Colon (tissue), 2 donors: ENCODE measurements around the gene ZDHHC19.
"Not testable (repeated sequence)": the region's sequence is repeated elsewhere in the genome, so short reads cannot be mapped to it uniquely, and the experiment has no call there.

Experiments
- FAIRE-seq: peaks from 2 replicates; lab custom pipeline; 2012; peaks lifted over from hg19 to GRCh38; lab: Jason Lieb, UNC
- donor health status: control.
- donor health status: control.

The ZDHHC19 gene

GRCh38 chr3:196202516-196202970 is 8.7 kb downstream of the ZDHHC19 start:
- no peak for FAIRE-seq

DNA sequence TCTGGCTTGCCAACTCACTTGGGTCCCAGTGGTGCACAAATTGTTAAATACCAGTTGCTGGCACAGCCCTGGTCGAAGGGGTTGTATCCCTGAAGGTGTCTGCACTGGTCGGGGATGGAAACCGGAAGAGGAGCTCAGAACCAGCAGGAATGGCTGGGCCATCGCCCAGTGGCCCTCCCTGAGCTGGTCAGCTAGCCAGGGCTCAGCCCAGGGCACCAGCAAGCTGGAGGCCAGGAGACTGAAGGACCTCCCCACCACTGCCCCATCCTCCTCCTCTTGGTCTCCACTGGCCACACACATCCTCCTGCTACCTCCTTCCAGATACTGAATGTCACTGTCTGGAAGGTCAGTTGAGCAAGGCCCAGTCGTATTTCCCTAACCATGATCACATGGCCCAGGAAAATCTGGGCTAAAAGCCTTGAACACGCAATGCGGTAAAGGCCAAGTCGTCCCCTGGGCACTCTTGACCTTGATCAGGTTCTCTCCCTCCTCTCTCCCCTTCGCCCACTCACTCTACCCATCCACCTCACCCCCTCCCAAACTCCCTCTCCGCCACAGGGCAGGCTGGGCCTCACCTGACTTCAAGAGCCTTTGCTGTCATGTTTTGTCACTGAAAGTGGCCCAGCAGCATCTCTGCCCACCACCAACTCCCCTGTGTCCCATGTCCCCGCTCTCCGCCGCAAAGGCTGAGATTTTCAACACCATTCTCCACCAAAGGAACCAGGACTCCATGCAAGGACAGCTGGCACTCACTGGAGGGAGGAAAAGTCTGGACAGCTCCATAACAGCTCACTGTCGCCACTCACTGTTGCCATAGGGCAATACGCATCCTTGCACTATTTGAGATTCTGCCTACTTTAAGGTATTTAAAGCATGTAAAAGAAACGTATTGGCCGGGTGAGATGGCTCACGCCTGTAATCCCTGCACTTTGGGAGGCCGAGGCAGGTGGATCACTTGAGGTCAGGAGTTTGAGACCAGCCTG is 12.1 kb downstream of the ZDHHC19 start:
- no peak for FAIRE-seq

DNA sequence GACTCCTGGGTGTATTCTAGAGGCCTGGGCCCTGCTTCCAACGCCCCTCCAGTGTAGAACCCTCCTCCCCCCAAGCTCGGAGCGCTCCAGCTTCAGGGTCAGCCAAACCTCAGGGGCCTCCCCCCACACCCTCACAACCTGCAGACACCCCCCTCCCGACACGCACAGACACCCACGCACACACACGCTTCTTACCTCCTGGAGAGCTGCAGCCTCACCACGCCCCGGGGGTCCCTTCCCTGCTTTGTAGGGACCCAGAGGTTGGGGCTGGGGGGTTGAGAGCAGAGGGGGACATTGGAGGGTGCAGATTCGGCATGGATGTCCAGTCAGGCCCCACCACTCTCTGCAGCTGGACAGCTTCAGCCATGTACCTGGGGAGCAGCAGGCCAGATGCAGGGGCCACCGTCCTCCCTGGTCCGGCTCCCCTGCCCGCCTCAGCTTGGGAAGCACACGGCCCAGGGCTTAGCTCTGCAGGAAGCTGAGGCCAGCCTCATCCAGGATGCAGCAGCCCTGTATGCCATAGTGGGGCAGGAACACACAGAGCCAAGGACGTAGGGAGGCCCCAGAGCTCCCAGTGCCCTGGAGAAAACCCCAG is 13.0 kb downstream of the ZDHHC19 start:
- FAIRE-seq = no peak

DNA sequence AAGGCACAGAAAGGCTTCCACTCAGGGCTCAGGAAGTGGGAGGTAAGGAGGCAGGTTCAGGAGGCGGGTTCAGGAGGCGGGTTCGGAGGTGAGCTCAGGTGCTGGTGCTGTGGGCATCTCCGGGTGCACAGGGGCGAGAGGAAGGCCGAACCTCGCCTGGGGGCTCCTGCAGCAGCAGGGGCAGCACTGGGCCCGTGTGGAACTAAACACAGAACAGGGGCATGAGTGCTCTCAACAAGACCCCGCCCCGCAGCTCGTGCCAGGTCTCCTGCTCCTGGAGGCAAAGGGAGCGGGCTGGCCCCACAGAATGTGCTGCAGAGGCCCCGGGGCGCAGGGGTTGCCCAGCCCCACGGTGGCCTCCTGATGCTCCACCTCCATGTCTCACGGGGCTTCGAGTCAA is 13.7 kb downstream of the ZDHHC19 start:
- FAIRE-seq = no peak

GRCh38 chr3:196195664-196196265 is 15.4 kb downstream of the ZDHHC19 start:
- no peak for FAIRE-seq

DNA sequence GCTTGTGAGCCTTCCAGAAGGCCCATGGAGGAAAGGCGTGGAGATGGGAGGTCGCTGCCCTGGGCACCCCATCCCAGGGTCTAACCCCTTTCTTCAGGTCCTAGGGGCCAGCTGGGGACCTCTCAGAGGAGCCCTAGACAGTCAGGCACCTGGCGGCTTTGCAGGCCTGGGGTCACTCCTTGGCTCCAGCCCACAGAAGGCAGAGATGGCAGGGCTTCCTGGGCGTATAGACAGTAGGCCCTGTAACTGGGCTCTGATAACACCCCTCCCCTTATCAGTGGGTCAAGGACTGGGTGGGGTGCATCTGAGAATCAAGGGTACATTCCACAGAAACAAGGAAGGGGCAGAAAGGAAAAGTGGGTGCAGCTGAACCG is 16.7 kb downstream of the ZDHHC19 start:
- FAIRE-seq = no peak

DNA sequence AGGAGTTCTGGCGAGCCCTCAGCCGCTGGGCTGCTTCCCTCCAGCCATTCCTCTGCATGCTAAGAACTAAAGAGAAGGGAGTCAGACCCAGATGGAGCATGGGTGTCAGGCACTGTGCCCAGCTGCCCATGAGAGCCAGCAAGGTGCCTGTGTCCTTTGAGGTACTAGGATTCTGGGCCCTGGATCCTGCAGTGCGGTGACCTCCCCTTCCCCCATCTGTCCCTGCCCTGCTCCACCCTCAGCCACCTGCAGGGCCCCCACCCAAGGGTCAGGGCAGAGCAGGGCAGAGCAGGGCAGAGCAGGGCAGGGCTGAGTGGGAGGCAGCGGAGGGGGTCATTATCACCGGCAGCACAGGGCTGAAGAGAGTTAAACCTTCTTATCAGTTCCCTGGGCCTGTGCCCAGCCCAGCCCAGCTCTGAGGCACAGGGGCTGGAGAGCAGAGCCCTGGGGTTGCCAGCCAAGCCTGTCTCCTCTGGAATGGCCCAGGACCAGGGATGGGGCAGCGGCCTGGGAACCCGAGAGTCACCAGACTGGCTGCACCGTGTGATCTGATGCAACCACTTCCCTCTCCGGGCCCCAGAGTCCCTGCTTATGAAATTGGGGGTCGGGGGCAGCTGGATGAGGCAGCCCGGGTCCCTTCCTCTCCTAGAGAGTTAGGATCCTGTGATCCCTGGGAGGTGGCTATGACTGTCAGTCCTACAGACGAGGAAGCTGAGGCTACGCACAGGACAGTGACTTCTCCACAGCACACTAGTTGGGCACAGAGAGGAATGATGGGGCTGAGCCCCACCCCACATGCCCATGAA is 17.3 kb downstream of the ZDHHC19 start:
- FAIRE-seq = no peak

DNA sequence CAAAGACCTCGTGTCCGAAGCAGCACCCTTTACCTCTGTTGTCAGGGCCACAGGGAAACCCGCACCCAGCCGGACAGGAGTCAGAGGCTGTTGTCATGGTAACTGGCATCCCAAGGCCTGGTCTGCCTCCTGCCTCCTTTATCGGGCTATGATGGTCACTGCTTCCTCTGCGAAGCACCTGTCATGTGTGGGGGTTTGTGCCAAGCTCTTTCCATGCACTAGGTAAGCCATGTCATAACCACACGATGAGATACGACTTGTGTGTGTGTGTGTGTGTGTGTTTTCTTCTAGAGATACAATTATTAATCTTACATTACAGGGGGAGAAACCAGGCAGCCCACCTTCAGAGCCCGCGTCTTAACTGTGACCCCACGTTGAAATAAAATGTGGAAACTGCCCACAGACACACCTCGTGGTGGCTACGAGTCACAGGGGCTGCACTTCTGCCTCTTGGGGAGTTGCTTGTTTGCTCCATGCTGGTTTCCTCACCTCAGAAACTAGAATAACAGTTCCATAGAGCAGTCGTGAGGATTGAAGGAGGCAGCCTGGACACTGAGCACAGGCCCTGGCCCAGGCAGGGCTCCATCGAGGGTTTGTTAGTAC is 18.0 kb downstream of the ZDHHC19 start:
- no peak for FAIRE-seq

GRCh38 chr3:196192524-196193051 is 18.6 kb downstream of the ZDHHC19 start:
- no peak for FAIRE-seq

- no peak for FAIRE-seq
These were observed 19.1 kb downstream of the ZDHHC19 start for GRCh38 chr3:196192036-196192523.

- no peak for FAIRE-seq
These were observed 21.4 kb downstream of the ZDHHC19 start for GRCh38 chr3:196189566-196190347.

GRCh38 chr3:196186651-196187573 is 24.3 kb downstream of the ZDHHC19 start:
- no peak for FAIRE-seq

DNA sequence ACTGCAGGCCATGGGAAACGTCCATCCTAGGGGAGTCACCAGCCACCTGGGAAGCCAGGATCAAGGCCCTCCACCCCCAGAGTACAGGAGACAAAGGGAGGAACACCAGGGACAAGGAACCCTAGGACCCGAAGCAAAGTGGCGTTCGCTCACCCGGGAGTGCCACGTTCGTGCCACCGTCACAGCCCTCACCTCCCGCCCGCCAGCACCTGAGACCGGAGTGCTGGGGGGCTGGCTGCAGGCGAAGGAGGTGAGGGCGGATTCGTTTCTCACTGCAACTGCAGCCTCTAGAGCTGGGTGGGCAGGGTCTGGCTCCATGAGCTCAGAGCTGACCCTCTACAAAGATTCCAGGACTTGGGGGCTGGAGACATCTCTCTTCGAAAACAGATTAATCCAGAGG is 26.3 kb downstream of the ZDHHC19 start:
- FAIRE-seq = no peak

DNA sequence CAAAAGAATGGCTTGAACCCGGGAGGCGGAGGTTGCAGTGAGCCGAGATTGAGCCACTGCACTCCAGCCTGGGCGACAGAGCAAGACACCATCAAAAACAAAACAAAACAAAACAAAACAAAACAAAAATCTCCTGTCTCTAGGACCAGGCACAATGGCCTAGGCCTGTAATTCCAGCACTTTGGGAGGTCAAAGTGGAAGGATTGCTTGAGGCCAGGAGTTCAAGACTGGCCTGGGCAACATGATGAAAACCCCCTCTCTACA is 27.1 kb downstream of the ZDHHC19 start:
- FAIRE-seq = not testable (repeated sequence)

DNA sequence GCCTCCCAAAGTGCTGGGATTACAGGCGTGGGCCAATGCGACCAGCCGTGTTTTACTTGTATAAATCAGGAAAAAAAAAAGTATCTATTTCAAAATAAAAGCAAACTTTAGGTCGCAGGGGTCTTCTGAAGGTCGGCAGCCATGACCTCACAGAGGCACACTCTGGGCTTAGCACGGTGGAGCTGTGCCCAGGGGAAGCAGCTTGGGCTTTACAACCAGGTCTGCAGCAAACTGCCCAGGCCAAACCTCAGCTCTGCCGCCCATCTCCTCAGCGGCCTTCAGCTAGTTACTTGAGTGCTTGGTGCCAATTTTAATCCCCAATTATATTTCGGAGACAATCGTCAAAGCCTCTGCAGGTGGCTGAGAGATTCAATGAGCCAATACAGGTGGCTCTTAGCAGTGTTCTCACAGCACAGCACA is 30.1 kb downstream of the ZDHHC19 start:
- FAIRE-seq = no peak

- no peak for FAIRE-seq
These were observed 30.9 kb downstream of the ZDHHC19 start for GRCh38 chr3:196180346-196180745.

- FAIRE-seq = no peak
These were observed 31.6 kb downstream of the ZDHHC19 start for GRCh38 chr3:196179380-196180308.

DNA sequence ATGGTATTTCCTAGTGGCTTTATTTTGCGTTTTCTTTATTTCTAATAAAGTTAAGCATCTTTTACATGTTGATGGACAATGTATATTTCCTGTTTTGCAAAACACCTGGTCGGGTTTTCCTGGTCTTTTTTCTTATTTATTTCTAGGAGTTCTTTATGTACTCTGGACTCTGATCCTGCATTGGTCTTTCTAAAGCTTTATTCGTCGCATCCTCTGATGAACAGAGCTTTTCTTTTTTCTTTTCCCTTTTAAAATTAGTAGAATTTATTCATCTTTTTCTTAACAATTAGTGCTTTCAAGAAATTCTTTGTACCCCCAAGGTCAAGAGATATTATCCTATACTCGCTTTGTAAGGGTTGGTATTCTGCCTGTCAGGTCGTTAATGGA is 32.2 kb downstream of the ZDHHC19 start:
- no peak for FAIRE-seq

DNA sequence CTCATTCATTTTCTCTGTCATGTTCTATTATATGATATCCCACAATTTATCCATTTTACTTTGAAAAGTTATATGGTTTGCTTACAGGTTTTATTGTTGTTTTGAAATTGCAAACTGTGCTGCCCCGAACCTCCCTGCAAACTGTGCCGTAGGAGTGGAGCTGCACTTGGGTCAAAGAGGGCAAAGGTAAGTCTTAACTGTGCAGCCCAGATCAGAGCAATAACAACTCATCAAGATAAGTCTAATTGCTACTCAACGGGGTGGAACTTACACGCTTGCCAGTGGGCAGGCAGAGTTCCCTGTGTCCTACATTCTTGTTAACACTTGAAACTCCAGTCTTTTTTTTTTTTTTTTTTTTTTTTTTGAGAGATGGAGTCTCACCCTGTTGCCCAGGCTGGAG is 33.2 kb downstream of the ZDHHC19 start:
- FAIRE-seq = no peak
